ENCODE measurements around the gene RBPJ.

RBPJ gene

DNA sequence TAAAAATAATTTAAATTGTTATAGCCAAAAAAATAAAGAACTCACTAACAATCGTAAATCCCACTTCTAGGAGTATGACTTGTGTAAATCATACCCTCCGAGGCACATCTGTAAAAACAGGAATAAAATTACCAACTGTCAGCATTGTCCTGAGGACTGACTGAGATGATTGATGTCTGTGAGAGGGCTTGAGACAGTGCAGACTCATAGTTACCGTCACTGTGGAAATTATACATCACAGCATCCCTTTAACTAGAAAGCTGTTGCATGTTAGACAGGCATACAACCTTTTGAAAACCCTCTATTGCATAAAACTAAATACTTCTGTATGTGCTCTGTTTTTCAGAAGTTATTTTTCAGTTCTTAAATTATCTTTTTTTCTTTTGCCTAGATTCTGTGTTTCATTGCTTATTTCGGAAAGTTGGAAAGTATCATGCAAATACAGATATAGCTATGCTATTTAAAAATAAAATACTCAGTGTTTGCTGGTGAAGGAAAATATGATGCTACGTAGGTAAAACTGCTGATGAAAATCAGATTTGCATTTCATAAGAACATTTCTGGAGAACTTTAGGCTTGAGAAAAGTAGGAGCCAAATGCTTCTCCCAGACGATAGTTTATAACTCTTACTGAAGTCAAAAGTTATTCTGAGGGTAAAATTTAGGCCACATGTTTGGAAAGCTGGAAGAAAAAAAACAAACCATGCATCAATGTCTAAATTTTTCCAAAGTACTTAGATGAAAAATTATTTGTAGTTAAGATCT lies 13.6 kb upstream of the RBPJ start:
- no peaks in the 10 kb centered on the region for H3K27me3 ChIP-seq (ENCODE audit: insufficient read depth, low read length)
- H3F3A ChIP-seq (ENCODE audit: insufficient read depth, low read length): no peaks in the 10 kb centered on the region
- H3K4me2 ChIP-seq (ENCODE audit: low read length): no peak overlapping the region
- H3K27ac ChIP-seq (ENCODE audit: low read depth, low read length, poor library complexity, severe bottlenecking): no peak overlapping the region
- H3K9ac ChIP-seq (ENCODE audit: low read length): no peak overlapping the region
- no peak overlapping the region for H2AFZ ChIP-seq (ENCODE audit: low read length)
- no peaks in the 10 kb centered on the region for H3K4me1 ChIP-seq (ENCODE audit: insufficient read depth, low read length, severe bottlenecking)
- H3K9me3 ChIP-seq (ENCODE audit: low read length): no peaks in the 10 kb centered on the region
- H3K4me3 ChIP-seq (ENCODE audit: low read depth, low read length, poor library complexity, severe bottlenecking): no peak overlapping the region
- H3K9me2 ChIP-seq (ENCODE audit: low read depth, low read length): no peaks in the 10 kb centered on the region
- no peak for TF ChIP-seq EZH2 (IDR thresholded peaks at IDR 0.05; ENCODE audit: borderline replicate concordance, low read length)
- TF ChIP-seq, protein P1, sequence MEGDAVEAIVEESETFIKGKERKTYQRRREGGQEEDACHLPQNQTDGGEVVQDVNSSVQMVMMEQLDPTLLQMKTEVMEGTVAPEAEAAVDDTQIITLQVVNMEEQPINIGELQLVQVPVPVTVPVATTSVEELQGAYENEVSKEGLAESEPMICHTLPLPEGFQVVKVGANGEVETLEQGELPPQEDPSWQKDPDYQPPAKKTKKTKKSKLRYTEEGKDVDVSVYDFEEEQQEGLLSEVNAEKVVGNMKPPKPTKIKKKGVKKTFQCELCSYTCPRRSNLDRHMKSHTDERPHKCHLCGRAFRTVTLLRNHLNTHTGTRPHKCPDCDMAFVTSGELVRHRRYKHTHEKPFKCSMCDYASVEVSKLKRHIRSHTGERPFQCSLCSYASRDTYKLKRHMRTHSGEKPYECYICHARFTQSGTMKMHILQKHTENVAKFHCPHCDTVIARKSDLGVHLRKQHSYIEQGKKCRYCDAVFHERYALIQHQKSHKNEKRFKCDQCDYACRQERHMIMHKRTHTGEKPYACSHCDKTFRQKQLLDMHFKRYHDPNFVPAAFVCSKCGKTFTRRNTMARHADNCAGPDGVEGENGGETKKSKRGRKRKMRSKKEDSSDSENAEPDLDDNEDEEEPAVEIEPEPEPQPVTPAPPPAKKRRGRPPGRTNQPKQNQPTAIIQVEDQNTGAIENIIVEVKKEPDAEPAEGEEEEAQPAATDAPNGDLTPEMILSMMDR (IDR thresholded peaks at IDR 0.05; ENCODE audit: low read length): no peak
- no peaks in the 10 kb centered on the region for H3K79me2 ChIP-seq (ENCODE audit: insufficient read depth, low read length)
- H4K20me1 ChIP-seq (ENCODE audit: insufficient read depth, low read length): no peaks in the 10 kb centered on the region
- no peaks in the 10 kb centered on the region for H3K36me3 ChIP-seq (ENCODE audit: insufficient read depth, low read length)

DNA sequence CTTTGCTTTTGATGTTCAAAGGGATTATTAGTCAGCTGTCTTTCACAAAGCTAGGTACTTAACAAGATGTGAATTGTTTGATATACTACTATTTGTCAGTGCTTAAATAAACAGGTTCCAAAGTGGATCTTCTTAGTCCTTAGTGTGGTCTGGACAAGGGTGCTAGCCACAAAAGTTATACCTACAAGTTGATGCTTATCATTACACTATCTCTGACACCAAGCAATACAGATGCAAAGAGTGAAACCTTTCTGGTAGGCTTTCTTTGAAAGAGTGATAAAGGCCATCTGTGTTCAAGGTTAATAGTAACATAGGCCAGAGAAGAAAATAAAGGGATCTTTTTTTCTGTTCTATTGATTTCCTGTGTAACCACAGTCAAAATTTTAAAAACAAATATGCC lies 12.2 kb upstream of the RBPJ start:
- Histone ChIP-seq H4K20me1 (ENCODE audit: insufficient read depth, low read length) (no peaks in the 10 kb centered on the region), H3K79me2 (ENCODE audit: insufficient read depth, low read length) (no peaks in the 10 kb centered on the region), H3K27ac (ENCODE audit: low read depth, low read length, poor library complexity, severe bottlenecking) (no peak overlapping the region), H3K36me3 (ENCODE audit: insufficient read depth, low read length) (no peaks in the 10 kb centered on the region), H3K4me2 (ENCODE audit: low read length) (no peak overlapping the region), H3K9ac (ENCODE audit: low read length) (no peak overlapping the region), H3K9me2 (ENCODE audit: low read depth, low read length) (no peaks in the 10 kb centered on the region), H3K27me3 (ENCODE audit: insufficient read depth, low read length) (no peaks in the 10 kb centered on the region), H3F3A (ENCODE audit: insufficient read depth, low read length) (no peaks in the 10 kb centered on the region), H3K4me1 (ENCODE audit: insufficient read depth, low read length, severe bottlenecking) (no peaks in the 10 kb centered on the region), H3K9me3 (ENCODE audit: low read length) (no peaks in the 10 kb centered on the region), H3K4me3 (ENCODE audit: low read depth, low read length, poor library complexity, severe bottlenecking) (no peak overlapping the region), H2AFZ (ENCODE audit: low read length) (no peak overlapping the region)
- TF ChIP-seq, protein P1 (IDR thresholded peaks at IDR 0.05; ENCODE audit: low read length): no peak
- no peak for TF ChIP-seq EZH2 (IDR thresholded peaks at IDR 0.05; ENCODE audit: borderline replicate concordance, low read length)

DNA sequence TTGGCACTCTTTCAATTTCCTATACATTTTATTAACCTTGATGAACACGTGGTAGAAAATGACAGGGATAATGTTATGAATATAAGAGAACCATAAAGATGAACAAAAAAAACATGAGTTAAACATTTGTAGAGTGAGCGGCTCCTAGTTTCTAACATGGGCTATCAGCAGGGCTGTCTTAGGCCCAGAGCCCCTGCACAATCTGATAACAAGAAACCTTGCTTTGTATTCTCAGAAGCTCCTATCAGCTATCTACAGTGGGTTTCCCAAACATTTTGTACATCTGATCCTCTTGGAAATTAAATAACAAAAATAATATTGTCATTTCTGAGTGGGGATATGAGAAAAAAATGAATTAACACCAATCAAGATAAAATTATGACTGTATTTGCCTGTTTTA lies 10.6 kb upstream of the RBPJ start:
- no peaks in the 10 kb centered on the region for H4K20me1 ChIP-seq (ENCODE audit: insufficient read depth, low read length)
- H3K4me2 ChIP-seq (ENCODE audit: low read length): no peak overlapping the region
- no peak overlapping the region for H3K9ac ChIP-seq (ENCODE audit: low read length)
- no peaks in the 10 kb centered on the region for H3F3A ChIP-seq (ENCODE audit: insufficient read depth, low read length)
- no peak overlapping the region for H3K4me3 ChIP-seq (ENCODE audit: low read depth, low read length, poor library complexity, severe bottlenecking)
- no peaks in the 10 kb centered on the region for H3K36me3 ChIP-seq (ENCODE audit: insufficient read depth, low read length)
- H3K27ac ChIP-seq (ENCODE audit: low read depth, low read length, poor library complexity, severe bottlenecking): no peak overlapping the region
- H2AFZ ChIP-seq (ENCODE audit: low read length): no peak overlapping the region
- H3K9me3 ChIP-seq (ENCODE audit: low read length): no peaks in the 10 kb centered on the region
- no peaks in the 10 kb centered on the region for H3K9me2 ChIP-seq (ENCODE audit: low read depth, low read length)
- no peaks in the 10 kb centered on the region for H3K27me3 ChIP-seq (ENCODE audit: insufficient read depth, low read length)
- no peaks in the 10 kb centered on the region for H3K79me2 ChIP-seq (ENCODE audit: insufficient read depth, low read length)
- TF ChIP-seq EZH2 (IDR thresholded peaks at IDR 0.05; ENCODE audit: borderline replicate concordance, low read length): no peak
- TF ChIP-seq, protein P1 (IDR thresholded peaks at IDR 0.05; ENCODE audit: low read length): no peak
- no peaks in the 10 kb centered on the region for H3K4me1 ChIP-seq (ENCODE audit: insufficient read depth, low read length, severe bottlenecking)

Measured in OCI-LY1 (cell line).